ENCODE data around the gene ALDH1A2.

ALDH1A2 gene

GRCh38 chr15:57950381-57950946 is 115.0 kb downstream of the ALDH1A2 start:
- Histone ChIP-seq H3K27ac (no peak overlapping the region), H3K4me3 (no peak overlapping the region)

- no peak overlapping the region for H3K27ac ChIP-seq
- H3K4me3 ChIP-seq = no peak overlapping the region
These were observed 116.1 kb downstream of the ALDH1A2 start for GRCh38 chr15:57949374-57949943.

- H3K27ac ChIP-seq = no peak overlapping the region
These were observed 116.9 kb downstream of the ALDH1A2 start for GRCh38 chr15:57948351-57949289.

GRCh38 chr15:57947781-57948180 is 117.7 kb downstream of the ALDH1A2 start:
- H3K27ac ChIP-seq = no peak overlapping the region

More at GRCh38 chr15:57948351-57949289, 116.9 kb downstream of the ALDH1A2 start:
- H3K4me3 ChIP-seq = no peak overlapping the region

GRCh38 chr15:57947282-57947681 is 118.2 kb downstream of the ALDH1A2 start:
- Histone ChIP-seq H3K4me3 (no peak overlapping the region), H3K27ac (no peak overlapping the region)

More at GRCh38 chr15:57947781-57948180, 117.7 kb downstream of the ALDH1A2 start:
- H3K4me3 ChIP-seq = no peak overlapping the region

- Histone ChIP-seq H3K4me3 (no peak overlapping the region), H3K27ac (no peak overlapping the region)
These were observed 118.9 kb downstream of the ALDH1A2 start for GRCh38 chr15:57946491-57947048.

- H3K27ac ChIP-seq = no peak overlapping the region
- no peak overlapping the region for H3K4me3 ChIP-seq
These were observed 119.9 kb downstream of the ALDH1A2 start for GRCh38 chr15:57945616-57946015.

- Histone ChIP-seq H3K4me3 (no peak overlapping the region), H3K27ac (no peak overlapping the region)
These were observed 121.6 kb downstream of the ALDH1A2 start for GRCh38 chr15:57943754-57944420.

- Histone ChIP-seq H3K27ac (no peak overlapping the region), H3K4me3 (no peak overlapping the region)
These were observed 122.3 kb downstream of the ALDH1A2 start for GRCh38 chr15:57943171-57943570.

- Histone ChIP-seq H3K4me3 (no peak overlapping the region), H3K27ac (no peak overlapping the region)
These were observed 123.7 kb downstream of the ALDH1A2 start for GRCh38 chr15:57941816-57942215.

GRCh38 chr15:57932348-57932747 is 133.2 kb downstream of the ALDH1A2 start:
- no peak overlapping the region for H3K27ac ChIP-seq
- no peak overlapping the region for H3K4me3 ChIP-seq

GRCh38 chr15:57931570-57931969 is 133.9 kb downstream of the ALDH1A2 start:
- no peak overlapping the region for H3K4me3 ChIP-seq
- no peak overlapping the region for H3K27ac ChIP-seq

GRCh38 chr15:57927091-57927631 is 138.3 kb downstream of the ALDH1A2 start:
- no peak overlapping the region for H3K27ac ChIP-seq
- H3K4me3 ChIP-seq = no peak overlapping the region

- Histone ChIP-seq H3K27ac (no peak overlapping the region), H3K4me3 (no peak overlapping the region)
These were observed 139.9 kb downstream of the ALDH1A2 start for GRCh38 chr15:57925650-57926049.

GRCh38 chr15:57924598-57924997 is 140.9 kb downstream of the ALDH1A2 start:
- no peak overlapping the region for H3K4me3 ChIP-seq
- H3K27ac ChIP-seq = no peak overlapping the region

GRCh38 chr15:57923750-57924149 is 141.8 kb downstream of the ALDH1A2 start:
- Histone ChIP-seq H3K27ac (peak overlapping the region in 3 of 21 experiments; percentile 5 to 21 (median 8)), H3K4me3 (no peak overlapping the region)

GRCh38 chr15:57923306-57923705 is 142.2 kb downstream of the ALDH1A2 start:
- H3K27ac ChIP-seq = peak overlapping the region in 3 of 21 experiments; percentile 5 to 21 (median 8)

GRCh38 chr15:57922776-57923175 is 142.7 kb downstream of the ALDH1A2 start:
- H3K4me3 ChIP-seq = no peak overlapping the region
- peak overlapping the region in 1 of 21 experiments; percentile 21 for H3K27ac ChIP-seq

More at GRCh38 chr15:57923306-57923705, 142.2 kb downstream of the ALDH1A2 start:
- H3K4me3 ChIP-seq = no peak overlapping the region

- H3K4me3 ChIP-seq = no peak overlapping the region
- no peak overlapping the region for H3K27ac ChIP-seq
These were observed 144.1 kb downstream of the ALDH1A2 start for GRCh38 chr15:57921371-57921770.
